Urinary bladder (tissue), 4 donors: ENCODE results near the gene NFIC. TPM values are rescaled to one million over a fixed set of nuclear protein-coding genes. Genes with fewer than 3 reads are reported as not detected.
"Not testable (repeated sequence)": the region's sequence is repeated elsewhere in the genome, so short reads cannot be mapped to it uniquely, and the experiment has no call there.

Experiments
- DNase-seq: peaks from one replicate; pipeline ENCODE4 v3.0.0-alpha.2; 2015; ENCODE audit errors: extremely low spot score
- H3K27ac ChIP-seq: one replicate; pipeline ENCODE4 v1.5.1; 2013; ENCODE audit warnings: low read depth, mild to moderate bottlenecking, moderate library complexity
- H3K36me3 ChIP-seq: one replicate; pipeline ENCODE4 v1.6.1; 2013; ENCODE audit warnings: mild to moderate bottlenecking, moderate library complexity; ENCODE audit not compliant: insufficient read depth
- H3K4me1 ChIP-seq: one replicate; pipeline ENCODE4 v1.6.1; 2013; ENCODE audit warnings: mild to moderate bottlenecking, moderate library complexity; ENCODE audit not compliant: insufficient read depth
- H3K4me3 ChIP-seq: one replicate; pipeline ENCODE4 v1.5.1; 2013; ENCODE audit warnings: low read depth, low read length
- WGBS: extraction: QIAGEN DNeasy Blood & Tissue Kit; methylation state at CpG from one replicate; pipeline ENCODE4 v1.1.7; 2013; 5-methylcytosine and 5-hydroxymethylcytosine counted together
- polyA plus RNA-seq: library from polyadenylated mRNA; stranded (reverse); fragments of 200-250 nt; gene quantifications from one replicate; pipeline ENCODE4 v1.2.3, GENCODE V29; 2013
- total RNA-seq: library from RNA; depleted of rRNA; stranded (reverse); fragments of >200 nt; gene quantifications from one replicate; pipeline ENCODE4 v1.2.3, GENCODE V29; 2014
- donor health status: healthy with polysubstance abuse.
- donor health status: healthy.

NFIC gene
- total and polyA plus RNA-seq, 2 donors, result 26.4 to 112 TPM

DNA sequence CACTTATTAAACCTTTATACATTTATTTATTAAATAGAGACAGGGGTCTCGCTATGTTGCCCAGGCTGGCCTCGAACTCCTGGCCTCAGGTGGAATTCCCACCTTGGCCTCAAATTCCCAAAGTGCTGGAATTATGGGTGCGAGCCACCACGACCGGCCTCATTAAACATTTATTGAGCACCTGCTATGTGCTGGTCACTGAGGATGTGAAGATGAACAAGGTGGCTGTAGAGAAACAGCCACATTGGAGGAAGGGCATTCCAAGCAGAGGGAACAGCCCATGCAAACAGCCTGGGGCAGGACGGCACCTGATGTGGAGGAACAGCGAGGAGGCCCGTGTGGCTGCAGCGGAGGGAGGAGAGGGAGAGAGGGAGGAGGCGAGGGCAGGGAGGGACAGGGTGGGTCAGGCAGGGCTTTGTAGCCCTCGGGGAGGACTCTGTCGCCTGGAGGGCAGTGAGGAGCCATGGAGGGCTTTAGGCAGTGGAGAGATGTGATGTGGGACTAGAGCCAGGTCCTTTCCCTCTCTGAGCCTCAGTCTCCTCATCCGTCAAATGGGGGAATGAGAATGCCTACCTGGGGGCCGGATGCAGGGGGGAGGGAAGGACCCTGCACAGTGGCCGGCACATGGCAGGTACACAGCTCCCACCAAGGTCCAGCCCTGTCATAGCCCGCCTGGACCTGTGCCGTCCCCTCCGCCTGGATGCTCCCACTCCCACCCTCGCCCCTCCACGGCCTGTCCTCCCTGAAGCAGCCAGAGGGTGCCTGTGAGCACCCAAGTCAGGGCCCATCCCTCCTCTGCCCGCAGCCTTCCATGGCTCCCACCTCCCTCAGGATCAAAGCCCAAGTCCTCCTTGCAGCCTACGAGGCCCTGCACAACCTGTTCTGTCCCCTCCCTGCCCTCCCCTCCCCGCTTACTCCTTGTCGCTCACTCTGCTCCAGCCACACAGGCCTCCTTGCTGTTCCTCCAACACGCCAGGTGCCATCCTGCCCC, 21.5 kb upstream of the NFIC start:
- no peaks in the 10 kb centered on the region for H3K36me3 ChIP-seq
- no peak overlapping the region for H3K27ac ChIP-seq
- WGBS, result 90% methylated on average over 25 of the region's 25 CpGs
- DNase-seq, result no peak
- H3K4me3 ChIP-seq, result no peak overlapping the region
- H3K4me1 ChIP-seq, result no peaks in the 10 kb centered on the region

- no peaks in the 10 kb centered on the region for H3K4me1 ChIP-seq
- DNase-seq, result no peak
- peak overlapping the region; percentile 92 for H3K27ac ChIP-seq
- 56% methylated on average over 15 of the region's 15 CpGs for WGBS
- H3K36me3 ChIP-seq, result no peaks in the 10 kb centered on the region
- H3K4me3 ChIP-seq, result no peak overlapping the region
Observed at GRCh38 chr19:3345850-3346460, 20.4 kb upstream of the NFIC start.

- DNase-seq, result no peak
- Histone ChIP-seq H3K36me3 (no peaks in the 10 kb centered on the region), H3K4me3 (no peak overlapping the region), H3K4me1 (no peaks in the 10 kb centered on the region), H3K27ac (peak overlapping the region; percentile 92)
- 19% methylated on average over 23 of the region's 23 CpGs for WGBS
Observed at GRCh38 chr19:3346677-3347353, 19.6 kb upstream of the NFIC start.

GRCh38 chr19:3348042-3348441, 18.3 kb upstream of the NFIC start:
- H3K4me1 ChIP-seq, result no peaks in the 10 kb centered on the region
- no peak overlapping the region for H3K27ac ChIP-seq
- H3K4me3 ChIP-seq, result no peak overlapping the region
- WGBS, result 90% methylated on average over 11 of the region's 11 CpGs
- no peaks in the 10 kb centered on the region for H3K36me3 ChIP-seq
- DNase-seq, result no peak

DNA sequence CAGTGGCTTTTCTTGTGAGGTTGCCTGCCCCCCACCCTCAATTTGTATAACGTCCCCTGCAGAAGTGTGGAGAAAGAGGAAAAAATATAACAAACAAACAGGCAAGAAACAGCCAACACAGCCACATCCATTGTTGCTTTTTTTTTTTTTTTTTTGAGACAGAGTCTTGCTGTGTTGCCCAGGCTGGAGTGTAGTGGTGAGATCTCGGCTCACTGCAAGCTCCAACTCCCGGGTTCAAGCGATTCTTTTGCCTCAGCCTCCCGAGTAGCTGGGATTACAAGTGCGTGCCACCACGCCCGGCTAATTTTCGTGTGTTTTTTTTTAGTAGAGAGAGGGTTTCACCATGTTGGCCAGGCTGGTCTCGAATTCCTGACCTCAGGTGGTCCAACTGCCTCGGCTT, 17.9 kb upstream of the NFIC start:
- not testable (repeated sequence) for H3K4me1 ChIP-seq, H3K27ac ChIP-seq, H3K4me3 ChIP-seq, H3K36me3 ChIP-seq, DNase-seq
- 95% methylated on average over 11 of the region's 11 CpGs for WGBS

DNA sequence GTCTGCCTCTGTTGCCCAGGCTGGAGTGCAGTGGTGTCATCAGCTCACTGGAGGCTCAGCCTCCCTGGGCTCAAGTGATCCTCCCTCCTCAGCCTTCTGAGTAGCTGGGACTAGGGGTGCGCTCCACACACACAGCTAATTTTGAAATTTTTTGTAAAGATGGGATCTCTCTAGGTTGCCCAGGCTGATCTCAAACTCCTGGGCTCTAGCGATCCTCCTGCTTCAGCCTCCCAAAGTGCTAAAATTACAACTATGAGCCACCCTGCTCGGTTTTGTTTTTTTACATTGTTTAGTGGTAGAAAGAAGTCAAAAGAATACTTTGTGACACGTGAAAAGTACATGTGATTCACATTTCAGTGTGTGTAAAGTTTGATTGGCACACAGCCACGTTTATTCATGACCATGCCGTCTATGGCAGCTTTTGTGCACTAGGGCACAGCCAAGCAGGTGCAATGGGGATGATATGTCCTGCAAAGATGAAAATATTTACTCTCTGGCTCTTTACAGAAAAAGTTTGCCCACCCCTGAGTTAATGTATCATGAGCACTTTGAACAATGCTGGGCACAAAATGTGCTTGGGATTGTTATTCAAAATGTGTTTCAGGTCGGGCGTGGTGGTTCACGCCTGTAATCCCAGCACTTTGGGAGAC, 16.2 kb upstream of the NFIC start:
- DNase-seq, result no peak
- Histone ChIP-seq H3K4me1 (no peaks in the 10 kb centered on the region), H3K4me3 (no peak overlapping the region), H3K27ac (no peak overlapping the region), H3K36me3 (no peaks in the 10 kb centered on the region)
- 65% methylated on average over 9 of the region's 9 CpGs for WGBS

DNA sequence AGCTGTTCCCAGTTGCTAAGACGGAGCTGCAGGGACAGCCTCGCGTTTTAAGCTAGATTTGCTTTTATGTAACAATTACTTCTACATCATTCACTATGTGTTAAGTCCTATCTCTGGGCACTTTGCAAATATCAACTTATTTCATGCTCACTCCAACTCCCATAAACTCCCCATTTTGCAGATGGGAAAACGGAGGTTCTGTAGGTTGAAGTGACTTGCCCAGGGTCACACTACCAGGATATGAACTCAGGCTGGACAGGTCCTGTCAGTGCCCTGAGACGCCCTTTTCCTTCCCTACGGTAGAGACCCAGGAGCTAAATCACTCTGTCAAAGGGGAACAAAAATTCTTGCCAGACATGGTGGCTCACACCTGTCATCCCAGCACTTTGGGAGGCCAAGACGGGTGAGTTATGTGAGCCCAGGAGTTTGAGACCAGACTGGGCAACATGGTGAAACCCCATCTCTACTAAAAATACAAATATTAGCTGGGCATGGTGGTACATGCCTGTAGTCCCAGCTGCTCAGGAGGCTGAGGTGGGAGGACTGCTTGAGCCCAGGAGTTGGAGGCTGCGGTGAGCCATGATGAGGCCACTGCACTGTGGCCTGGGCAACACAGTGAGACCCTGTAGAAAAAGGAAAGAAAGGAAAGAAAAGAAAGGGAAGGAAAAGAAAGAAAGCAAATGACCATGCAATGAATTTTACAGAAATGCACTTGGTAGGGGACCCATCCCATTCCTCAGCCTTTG, 14.5 kb upstream of the NFIC start:
- no peak overlapping the region for H3K4me3 ChIP-seq
- 78% methylated on average over 8 of the region's 8 CpGs for WGBS
- H3K4me1 ChIP-seq, result no peaks in the 10 kb centered on the region
- DNase-seq, result no peak
- H3K27ac ChIP-seq, result no peak overlapping the region
- H3K36me3 ChIP-seq, result no peaks in the 10 kb centered on the region

DNA sequence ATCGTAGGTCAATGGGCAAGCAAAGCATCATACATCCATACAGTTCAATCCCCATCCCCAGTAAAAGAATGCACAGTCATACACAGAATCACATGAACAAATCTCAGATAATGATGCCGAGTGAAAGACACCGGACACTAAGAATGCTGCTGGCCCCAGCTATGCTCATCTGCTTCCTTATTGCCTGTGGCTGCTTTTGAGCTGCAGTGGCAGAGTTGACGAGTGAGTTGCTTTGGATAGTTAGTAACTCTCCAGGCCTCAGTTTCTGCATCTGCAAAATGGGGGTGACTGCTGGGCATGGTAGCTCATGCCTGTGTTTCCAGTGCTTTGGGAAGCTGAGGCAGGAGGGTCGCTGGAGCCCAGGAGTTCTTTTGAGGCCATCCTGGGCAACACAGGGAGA, 12.9 kb upstream of the NFIC start:
- Histone ChIP-seq H3K4me3 (no peak overlapping the region), H3K36me3 (no peaks in the 10 kb centered on the region), H3K4me1 (no peaks in the 10 kb centered on the region), H3K27ac (no peak overlapping the region)
- 53% methylated on average over 5 of the region's 5 CpGs for WGBS
- DNase-seq, result no peak

DNA sequence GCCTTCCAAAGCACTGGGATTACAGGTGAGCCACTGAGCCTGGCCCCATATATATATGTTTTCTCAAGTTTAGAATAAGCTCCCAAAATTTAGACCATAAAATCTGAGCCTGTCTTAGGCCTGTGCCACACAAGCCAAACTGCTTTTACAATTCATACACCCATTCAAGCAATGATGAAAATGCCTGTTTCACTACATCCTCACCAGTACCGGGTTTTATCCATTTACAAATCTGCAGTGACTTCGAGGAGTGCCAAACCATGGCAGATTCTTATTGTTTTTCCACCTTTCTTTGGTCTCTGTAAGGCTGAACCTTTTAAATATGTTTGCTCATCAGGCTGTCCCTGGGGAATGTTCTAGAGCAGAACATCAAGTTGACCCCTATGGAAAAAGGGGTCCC, 9.6 kb upstream of the NFIC start:
- no peak overlapping the region for H3K27ac ChIP-seq
- no peak overlapping the region for H3K4me3 ChIP-seq
- H3K4me1 ChIP-seq, result no peaks in the 10 kb centered on the region
- 88% methylated on average over 2 of the region's 2 CpGs for WGBS
- DNase-seq, result no peak
- no peaks in the 10 kb centered on the region for H3K36me3 ChIP-seq

DNA sequence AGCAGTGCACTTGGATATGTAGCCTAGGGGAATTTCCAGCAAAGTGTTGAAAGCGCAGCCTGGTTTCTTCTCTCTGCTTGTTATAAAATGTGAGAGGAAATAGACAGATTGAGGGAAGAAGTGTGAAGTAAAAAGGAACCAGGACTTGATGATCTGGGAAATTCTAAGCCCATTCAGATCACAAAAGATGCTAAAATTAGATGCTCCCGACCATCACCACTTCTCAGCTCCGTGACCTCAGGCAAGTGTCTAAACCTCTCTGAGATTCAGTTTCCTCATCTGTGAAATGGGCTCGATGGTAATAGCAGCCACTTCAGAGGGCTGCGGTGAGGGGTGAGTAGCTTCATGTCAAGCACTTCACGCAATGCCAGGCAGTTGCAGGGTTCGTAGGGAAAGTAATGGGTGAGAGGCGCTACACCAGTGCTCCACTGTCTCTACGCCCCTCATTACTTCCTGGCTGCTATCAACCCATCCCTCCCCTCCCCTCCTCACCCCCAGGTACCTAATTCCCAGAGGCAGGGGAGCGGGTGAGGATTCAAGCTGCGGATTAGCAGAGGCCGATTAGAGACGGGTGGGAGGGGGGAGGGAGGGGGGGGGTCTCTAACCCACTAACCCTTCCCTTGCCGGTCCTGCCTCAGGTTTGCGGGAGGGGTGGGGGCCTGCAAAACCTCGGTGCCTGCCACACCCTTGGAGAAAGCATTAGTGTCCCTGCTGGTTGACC, 9.0 kb upstream of the NFIC start:
- WGBS, result 49% methylated on average over 16 of the region's 16 CpGs
- H3K4me3 ChIP-seq, result no peak overlapping the region
- no peaks in the 10 kb centered on the region for H3K4me1 ChIP-seq
- no peak for DNase-seq
- no peaks in the 10 kb centered on the region for H3K36me3 ChIP-seq
- no peak overlapping the region for H3K27ac ChIP-seq

DNA sequence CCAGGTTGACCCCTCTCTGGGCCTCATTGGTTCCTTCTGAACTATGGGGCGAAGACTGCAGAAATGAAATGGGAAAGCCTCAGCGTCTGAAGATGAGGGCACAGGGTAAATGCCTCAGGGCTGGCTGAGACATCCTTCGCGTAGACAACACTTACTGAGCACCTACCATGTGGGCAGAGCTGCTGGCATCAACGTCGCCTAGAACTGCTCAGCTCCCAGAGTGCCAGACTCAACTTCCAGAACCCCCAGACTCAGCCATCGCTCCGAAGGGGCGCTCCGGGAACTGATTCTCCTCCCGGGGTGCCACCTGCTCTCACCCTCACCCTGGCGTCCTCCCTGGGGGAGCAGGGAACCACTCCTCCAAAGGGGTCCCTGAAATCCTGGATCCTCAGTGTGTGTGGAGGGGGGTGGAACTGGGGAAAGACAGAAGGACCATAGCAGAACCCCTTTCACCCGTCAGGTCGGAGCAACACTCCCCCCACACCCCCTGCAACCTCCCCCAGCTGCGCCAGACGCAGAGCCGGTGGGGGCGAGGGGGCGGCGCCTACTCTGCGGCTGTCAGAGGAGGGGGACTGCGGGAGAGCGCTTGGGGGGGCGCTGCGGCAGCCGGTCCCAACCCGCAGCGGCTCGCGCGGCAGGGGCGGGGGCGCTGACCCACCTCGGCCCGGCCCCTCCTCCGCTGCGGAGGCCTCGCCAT, 8.2 kb upstream of the NFIC start:
- H3K27ac ChIP-seq, result peak overlapping the region; percentile 83
- 9% methylated on average over 37 of the region's 38 CpGs for WGBS
- no peaks in the 10 kb centered on the region for H3K4me1 ChIP-seq
- H3K36me3 ChIP-seq, result no peaks in the 10 kb centered on the region
- peak overlapping the region; percentile 100 for H3K4me3 ChIP-seq
- no peak for DNase-seq

GRCh38 chr19:3358689-3359014, 7.7 kb upstream of the NFIC start:
- Histone ChIP-seq H3K4me1 (no peaks in the 10 kb centered on the region), H3K27ac (peak overlapping the region; percentile 83), H3K4me3 (peak overlapping the region; percentile 100), H3K36me3 (no peaks in the 10 kb centered on the region)
- DNase-seq, result no peak
- WGBS, result 1% methylated on average over 27 of the region's 27 CpGs
